T-helper 9 cell (primary cell): ENCODE data around the gene PLPP1.

Source experiments
- DNase-seq: peaks from one replicate; pipeline ENCODE4 v3.0.0-alpha.2; 2020

Gene PLPP1

DNA sequence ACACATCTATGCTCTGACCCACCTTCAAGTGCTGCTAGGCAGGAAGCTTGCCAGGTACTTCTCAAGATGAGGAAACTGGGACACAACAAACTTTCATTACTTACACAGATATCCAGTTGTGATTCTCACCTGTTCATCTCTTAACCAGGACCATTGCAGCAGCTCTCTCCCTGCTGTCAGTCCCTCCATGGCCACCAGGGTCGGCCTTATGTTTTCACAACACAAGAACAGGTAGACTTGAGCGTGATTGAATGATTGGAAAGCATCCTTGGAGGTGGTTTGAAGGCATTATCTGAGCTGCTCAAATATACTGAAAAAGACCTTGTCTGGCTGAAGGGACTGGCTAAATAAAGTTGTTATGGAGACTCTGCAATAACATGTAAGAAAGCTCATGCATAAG, 132.6 kb downstream of the PLPP1 start:
- DNase-seq, result no peak

DNA sequence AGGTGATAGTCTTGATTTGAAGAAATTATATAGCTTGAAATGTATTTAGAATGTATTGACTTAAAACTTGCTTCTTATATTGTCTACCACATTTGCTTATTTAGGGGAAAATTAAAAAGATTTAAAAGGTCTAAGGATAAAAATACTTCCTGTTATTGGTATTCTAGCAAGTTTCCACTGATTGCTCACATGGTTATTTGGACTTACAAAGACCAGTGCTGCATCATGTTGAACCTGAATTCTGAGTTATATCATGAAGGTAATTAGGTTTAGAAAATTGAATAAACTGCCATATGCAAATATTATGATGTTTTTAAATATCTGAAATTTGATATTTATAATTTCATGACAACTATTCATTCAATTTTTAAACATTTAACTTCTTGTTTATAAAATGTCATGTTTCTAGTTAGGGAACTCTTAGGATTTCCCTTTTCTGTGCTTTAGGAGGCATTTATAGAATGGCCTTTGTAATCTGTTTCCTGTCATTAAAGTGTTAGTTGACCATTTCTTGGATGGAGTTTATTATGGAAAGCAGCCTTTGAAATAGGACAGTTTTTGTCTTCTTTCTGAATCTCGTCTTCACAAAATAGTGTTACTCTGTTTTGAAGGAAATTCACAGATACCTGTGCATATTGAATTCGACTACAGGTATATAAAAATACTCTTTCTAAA, 141.1 kb downstream of the PLPP1 start:
- no peak for DNase-seq

DNA sequence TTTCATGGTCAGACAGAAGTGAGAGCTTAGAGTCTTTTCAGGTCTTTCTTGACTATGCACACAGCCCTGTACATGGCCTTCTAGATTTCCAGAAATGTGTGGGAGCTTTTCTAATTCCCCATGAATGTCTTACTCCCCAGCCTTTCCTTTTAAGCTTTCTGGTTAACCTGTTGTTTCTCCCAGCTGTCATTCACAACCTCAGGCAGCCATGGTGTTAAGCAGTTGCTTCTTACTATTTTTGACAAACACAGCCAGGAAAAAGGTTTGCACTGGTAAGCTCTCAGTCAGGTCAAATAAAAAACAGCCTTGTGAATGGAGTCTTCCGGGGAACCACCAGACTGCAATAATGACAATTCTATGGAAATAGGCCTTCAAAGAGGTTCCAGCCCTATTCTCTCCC, 142.1 kb downstream of the PLPP1 start:
- no peak for DNase-seq

DNA sequence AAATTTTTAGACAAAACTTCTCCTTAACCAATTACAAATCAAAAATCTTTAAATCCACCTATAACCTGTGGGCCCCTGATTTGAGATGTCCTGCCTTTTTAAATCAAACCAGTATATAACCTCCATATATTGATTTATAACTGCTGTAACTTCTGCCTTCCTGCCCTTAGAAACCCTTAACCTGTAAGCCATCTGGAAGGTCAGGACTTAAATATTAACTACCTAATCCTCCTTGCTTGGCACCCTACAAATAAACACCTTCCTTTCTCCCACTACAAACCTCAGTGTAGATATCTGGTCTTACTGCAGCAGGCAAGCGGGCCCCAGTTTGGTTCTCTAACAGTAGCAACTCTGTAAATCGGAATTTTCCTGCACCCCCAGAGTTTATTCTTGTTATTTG, 143.1 kb downstream of the PLPP1 start:
- no peak for DNase-seq

DNA sequence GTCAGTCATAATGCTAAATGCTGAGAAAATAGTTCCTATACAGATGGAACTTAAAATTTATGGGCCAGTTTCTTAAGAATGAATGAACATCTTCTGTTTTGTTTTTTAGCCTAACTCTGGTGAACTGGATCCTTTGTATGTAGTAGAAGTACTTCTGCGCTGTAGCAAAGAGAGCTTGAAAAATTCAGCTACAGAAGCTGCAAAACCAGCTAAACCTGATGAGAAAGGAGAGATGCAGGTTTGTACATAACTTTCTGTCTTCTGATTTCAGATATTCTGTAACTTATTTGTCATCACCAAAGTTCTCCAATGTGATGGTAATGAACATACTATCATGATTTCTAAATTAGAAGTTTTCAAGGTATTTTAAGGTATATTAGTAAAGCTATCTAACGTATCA, 146.9 kb downstream of the PLPP1 start:
- no peak for DNase-seq

DNA sequence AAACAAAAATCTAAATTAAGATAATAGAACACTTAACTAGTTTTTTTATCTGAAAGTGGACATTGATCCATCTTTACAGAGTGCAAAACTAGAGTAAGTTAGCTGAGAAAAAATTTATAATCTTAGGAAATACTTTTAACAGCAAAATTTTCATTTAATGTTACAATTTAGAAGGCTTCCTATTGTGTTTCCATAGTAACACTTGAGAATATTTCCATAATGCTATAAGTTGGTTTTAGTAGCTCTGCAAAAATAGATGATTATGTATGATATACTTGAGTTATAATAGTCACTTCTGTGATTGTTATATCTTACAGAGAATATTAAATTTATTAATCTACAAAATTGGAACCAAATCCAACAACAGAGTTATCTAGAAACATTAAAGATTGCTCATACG, 148.4 kb downstream of the PLPP1 start:
- no peak for DNase-seq

DNA sequence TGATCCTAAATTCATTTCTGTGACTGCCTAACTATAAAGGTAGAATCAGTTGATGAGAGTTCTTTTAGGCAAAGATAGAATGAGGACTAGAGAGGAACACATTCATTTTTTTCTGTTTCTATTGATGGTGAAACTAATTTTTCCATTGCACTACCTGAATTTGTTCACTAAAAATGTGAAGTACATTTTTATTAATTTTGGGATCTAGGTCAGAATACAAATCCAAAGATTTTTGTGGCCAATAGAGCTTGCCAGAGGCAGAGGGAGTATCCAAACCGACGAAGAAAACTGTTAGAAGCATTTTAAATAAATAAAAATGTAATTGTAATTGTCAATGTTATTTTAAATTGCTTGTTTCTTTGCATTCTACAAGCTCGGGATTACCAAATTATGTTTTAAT, 148.9 kb downstream of the PLPP1 start:
- no peak for DNase-seq

DNA sequence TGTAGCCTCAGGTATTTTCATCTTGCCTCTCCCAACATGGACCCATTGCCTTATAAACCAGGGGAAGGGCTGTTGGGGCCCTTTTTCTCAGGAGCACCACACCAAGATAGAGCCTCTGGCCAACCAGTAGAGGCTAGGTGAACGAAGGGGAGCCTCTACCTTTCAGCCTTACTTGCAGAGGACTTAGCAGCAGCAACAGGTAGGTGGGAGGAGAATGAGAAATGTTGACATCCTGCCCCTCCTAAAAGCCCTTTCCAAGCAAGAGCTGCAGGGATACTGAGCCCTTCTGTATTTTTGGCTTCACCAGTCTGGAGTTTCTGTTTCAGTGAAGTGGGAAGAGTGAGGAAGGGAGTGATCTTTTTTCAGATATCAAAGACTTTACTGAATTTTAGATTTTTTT, 149.5 kb downstream of the PLPP1 start:
- no peak for DNase-seq

DNA sequence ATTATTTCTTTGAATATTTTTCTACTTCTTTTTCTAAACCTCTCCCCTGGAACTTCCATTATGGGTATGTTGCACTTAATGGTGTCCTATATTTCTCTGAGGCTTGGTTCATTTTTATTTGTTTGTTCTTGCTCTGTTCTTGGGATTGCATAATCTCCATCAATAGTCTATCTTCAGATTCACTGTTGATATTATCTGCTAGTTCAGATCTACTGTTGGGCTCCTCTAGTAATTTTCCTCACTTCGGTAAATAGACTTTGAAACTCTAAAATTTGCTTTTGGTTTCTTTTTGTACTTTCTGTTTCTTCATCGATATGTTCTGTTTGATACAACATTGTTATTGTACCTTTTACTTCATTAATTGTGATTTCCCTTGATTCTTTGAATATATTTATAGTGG, 150.7 kb downstream of the PLPP1 start:
- DNase-seq, result no peak

DNA sequence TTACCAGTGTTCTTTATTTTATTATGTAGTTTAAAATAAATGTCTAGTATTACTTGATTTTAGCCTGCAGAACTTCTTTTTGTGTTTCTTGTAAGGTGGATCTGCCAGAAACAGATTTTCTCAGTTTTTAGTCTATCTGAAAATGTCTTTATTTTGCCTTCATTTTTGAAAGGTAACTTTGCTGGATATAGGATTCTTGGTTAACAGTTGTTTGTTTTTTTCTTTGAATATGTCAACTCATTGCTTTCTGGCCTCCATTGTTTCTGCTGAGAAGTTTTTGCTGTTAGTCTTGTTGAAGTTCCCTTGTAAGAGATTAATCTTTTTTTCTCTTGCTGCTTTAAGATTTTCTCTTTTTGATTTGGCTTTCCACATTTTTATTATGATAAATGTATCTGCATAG, 151.5 kb downstream of the PLPP1 start:
- no peak for DNase-seq

DNA sequence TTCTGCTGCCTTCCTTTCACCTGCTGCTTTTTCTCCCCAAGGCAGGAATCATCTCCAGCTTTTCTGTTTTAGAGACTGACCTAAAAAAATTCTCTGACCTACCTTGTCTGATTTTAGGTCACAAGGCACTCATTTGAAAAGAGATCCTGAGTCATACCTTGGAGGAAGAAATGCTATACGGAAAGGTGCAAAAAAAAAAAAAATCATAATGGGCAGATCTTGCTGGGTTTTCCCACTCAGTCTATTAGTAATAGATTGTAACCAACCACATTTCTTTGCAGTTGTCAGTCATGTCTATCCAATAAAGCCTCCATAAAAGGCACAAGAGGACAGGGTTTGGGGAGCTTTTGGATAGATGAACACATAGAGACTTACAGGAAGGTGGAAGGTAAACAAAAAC, 157.0 kb downstream of the PLPP1 start:
- no peak for DNase-seq
